Measurements from ENCODE around the gene FOXO6. TPM values are rescaled to one million over a fixed set of nuclear protein-coding genes. Genes with fewer than 3 reads are reported as not detected.

Gene FOXO6
- total RNA-seq, 2 donors from 2014 or later = 1.4 to 1.9 TPM

- H3K27me3 ChIP-seq = no peaks in the 10 kb centered on the region
- no peak overlapping the region for H3K4me3 ChIP-seq
- H3K36me3 ChIP-seq = no peaks in the 10 kb centered on the region
- peaks cover 0 to 49% of the 10 kb centered on the region in 2 donors for H3K4me1 ChIP-seq
- H3K9me3 ChIP-seq = no peaks in the 10 kb centered on the region
- H3K27ac ChIP-seq = peak overlapping the region; percentile 79 to 86
- DNase-seq (ENCODE audit: low spot score) = no peak
- no peak for TF ChIP-seq CTCF (IDR thresholded peaks at IDR 0.05)
Observed at GRCh38 chr1:41365320-41365633, 4.0 kb downstream of the FOXO6 start.

GRCh38 chr1:41365772-41366454, 4.7 kb downstream of the FOXO6 start:
- Histone ChIP-seq H3K4me3 (peak overlapping the region; percentile 44 to 54), H3K36me3 (no peaks in the 10 kb centered on the region), H3K27ac (peak overlapping the region; percentile 79 to 86), H3K9me3 (no peaks in the 10 kb centered on the region), H3K4me1 (peaks cover 0 to 45% of the 10 kb centered on the region in 2 donors), H3K27me3 (no peaks in the 10 kb centered on the region)
- no peak for TF ChIP-seq CTCF (IDR thresholded peaks at IDR 0.05)
- DNase-seq (ENCODE audit: low spot score) = no peak

- DNase-seq (ENCODE audit: low spot score) = no peak
- Histone ChIP-seq H3K36me3 (no peaks in the 10 kb centered on the region), H3K4me3 (peak overlapping the region; percentile 44 to 54), H3K27ac (peak overlapping the region; percentile 79 to 86), H3K4me1 (peaks cover 0 to 51% of the 10 kb centered on the region in 2 donors), H3K27me3 (no peaks in the 10 kb centered on the region), H3K9me3 (no peaks in the 10 kb centered on the region)
- TF ChIP-seq CTCF (IDR thresholded peaks at IDR 0.05) = no peak
Observed at GRCh38 chr1:41366455-41367287, 5.4 kb downstream of the FOXO6 start.

GRCh38 chr1:41367288-41367642, 6.0 kb downstream of the FOXO6 start:
- no peak for TF ChIP-seq CTCF (IDR thresholded peaks at IDR 0.05)
- no peaks in the 10 kb centered on the region for H3K36me3 ChIP-seq
- H3K4me1 ChIP-seq = peaks cover 0 to 51% of the 10 kb centered on the region in 2 donors
- no peak overlapping the region for H3K27ac ChIP-seq
- H3K4me3 ChIP-seq = no peak overlapping the region
- H3K27me3 ChIP-seq = no peaks in the 10 kb centered on the region
- H3K9me3 ChIP-seq = no peaks in the 10 kb centered on the region
- DNase-seq (ENCODE audit: low spot score) = no peak

- Histone ChIP-seq H3K4me1 (peaks cover 0 to 48% of the 10 kb centered on the region in 2 donors), H3K27ac (no peak overlapping the region), H3K9me3 (no peaks in the 10 kb centered on the region), H3K36me3 (no peaks in the 10 kb centered on the region), H3K4me3 (no peak overlapping the region), H3K27me3 (no peaks in the 10 kb centered on the region)
- TF ChIP-seq CTCF (IDR thresholded peaks at IDR 0.05) = no peak
- no peak for DNase-seq (ENCODE audit: low spot score)
Observed at GRCh38 chr1:41368366-41368765, 7.1 kb downstream of the FOXO6 start.

Measured in right atrium auricular region (tissue), 2 donors.